PC-9 (cell line): Measurements from ENCODE around the gene KBTBD6.

Experiments
- EZH2 ChIP-seq: fragments of 200-600 bp; sonication (generic); IDR thresholded peaks from 2 replicates; pipeline ENCODE4 v1.8.0; 2017; ENCODE audit warnings: antibody characterized with exemption, low read depth
- TF ChIP-seq, protein P1 (sequence below): fragments of 200-600 bp; sonication (generic); conservative IDR thresholded peaks from 2 replicates; pipeline ENCODE4 v1.6.1; 2017; ENCODE audit warnings: mixed run types, antibody characterized with exemption, mild to moderate bottlenecking, moderate library complexity

DNA sequence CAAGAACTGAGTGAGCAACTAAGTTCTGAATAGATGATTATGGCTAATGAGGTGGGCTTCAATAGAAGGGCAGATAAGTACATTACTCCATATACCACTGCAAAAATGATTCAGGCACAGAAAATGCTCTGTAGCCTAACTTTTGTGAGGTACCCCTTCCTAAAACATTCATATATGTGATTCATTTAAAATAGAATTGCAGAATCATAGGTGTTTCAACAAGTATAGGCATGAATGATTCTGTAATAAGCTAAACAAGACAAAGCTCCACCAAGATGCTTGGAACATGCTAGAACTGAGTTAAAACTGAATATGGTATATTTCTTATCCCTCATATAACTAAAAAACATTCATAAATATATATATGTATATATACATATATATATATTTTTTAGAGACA lies 49.6 kb upstream of the KBTBD6 start:
- TF ChIP-seq, protein P1, sequence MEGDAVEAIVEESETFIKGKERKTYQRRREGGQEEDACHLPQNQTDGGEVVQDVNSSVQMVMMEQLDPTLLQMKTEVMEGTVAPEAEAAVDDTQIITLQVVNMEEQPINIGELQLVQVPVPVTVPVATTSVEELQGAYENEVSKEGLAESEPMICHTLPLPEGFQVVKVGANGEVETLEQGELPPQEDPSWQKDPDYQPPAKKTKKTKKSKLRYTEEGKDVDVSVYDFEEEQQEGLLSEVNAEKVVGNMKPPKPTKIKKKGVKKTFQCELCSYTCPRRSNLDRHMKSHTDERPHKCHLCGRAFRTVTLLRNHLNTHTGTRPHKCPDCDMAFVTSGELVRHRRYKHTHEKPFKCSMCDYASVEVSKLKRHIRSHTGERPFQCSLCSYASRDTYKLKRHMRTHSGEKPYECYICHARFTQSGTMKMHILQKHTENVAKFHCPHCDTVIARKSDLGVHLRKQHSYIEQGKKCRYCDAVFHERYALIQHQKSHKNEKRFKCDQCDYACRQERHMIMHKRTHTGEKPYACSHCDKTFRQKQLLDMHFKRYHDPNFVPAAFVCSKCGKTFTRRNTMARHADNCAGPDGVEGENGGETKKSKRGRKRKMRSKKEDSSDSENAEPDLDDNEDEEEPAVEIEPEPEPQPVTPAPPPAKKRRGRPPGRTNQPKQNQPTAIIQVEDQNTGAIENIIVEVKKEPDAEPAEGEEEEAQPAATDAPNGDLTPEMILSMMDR = no peak
- TF ChIP-seq EZH2 = no peak
